Endothelial cell of umbilical vein (primary cell): Measurements from ENCODE around the gene WDR76. TPM values are rescaled to one million over a fixed set of nuclear protein-coding genes. Genes with fewer than 3 reads are reported as not detected.
A peak's percentile ranks its signal among the peaks of the same experiment; 100 is the strongest.

Experiments
- BruUV-seq: library from RNA; stranded (reverse); fragments of 400-500 nt; replicated peaks from 2 replicates; lab custom pipeline; 2021; lab: Mats Ljungman, UMichigan
- CTCF ChIA-PET: fragments of 300-600, 350-600 bp; sonication (Branson Sonifier 250); formaldehyde crosslinking; loops from one replicate; lab custom pipeline; 2021; ENCODE audit warnings: antibody characterized with exemption, inconsistent platforms; lab: Charles Lee
- POLR2A ChIA-PET: fragments of 300-600, 350-600 bp; sonication (Branson Sonifier 250); formaldehyde crosslinking; loops from one replicate; lab custom pipeline; 2021; ENCODE audit warnings: antibody characterized with exemption, inconsistent platforms; lab: Charles Lee
- DNase-seq: peaks from one replicate; pipeline ENCODE4 v3.0.0-alpha.2; 2011; ENCODE audit warnings: low read depth, low spot score
- FAIRE-seq: peaks from 2 replicates; lab custom pipeline; 2011; peaks lifted over from hg19 to GRCh38; lab: Jason Lieb, UNC
- H2AFZ ChIP-seq: 2 replicates; pipeline ENCODE4 v1.6.0; 2012; ENCODE audit warnings: low read depth, low read length, control low read depth, inconsistent platforms
- H3K27ac ChIP-seq: 2 replicates; pipeline ENCODE4 v1.5.1; 2011; ENCODE audit warnings: low read depth, mild to moderate bottlenecking, control low read depth, low read length, moderate library complexity; ENCODE audit not compliant: insufficient read depth
- H3K27me3 ChIP-seq, 2 experiments: 2 replicates each; pipeline versions ENCODE4 v1.6.0 to v1.6.1; 2011; ENCODE audit warnings: low read length in 2 of 2, mixed read lengths in 1 of 2; ENCODE audit not compliant: control insufficient read depth in 2 of 2, insufficient read depth in 2 of 2
- H3K36me3 ChIP-seq, 2 experiments: 2 replicates in 1 of 2; 3 replicates in 1 of 2; pipeline ENCODE4 v1.5.1; 2011; ENCODE audit warnings: low read length in 2 of 2, mild to moderate bottlenecking in 1 of 2, moderate library complexity in 1 of 2; ENCODE audit not compliant: control insufficient read depth in 2 of 2, insufficient read depth in 2 of 2; ENCODE audit errors: extremely low read depth in 1 of 2
- H3K4me1 ChIP-seq: 3 replicates; pipeline ENCODE4 v1.5.1; 2011; ENCODE audit warnings: mild to moderate bottlenecking, low read length; ENCODE audit not compliant: control insufficient read depth, insufficient read depth; ENCODE audit errors: extremely low read depth
- H3K4me2 ChIP-seq: 2 replicates; pipeline ENCODE4 v1.6.1; 2011; ENCODE audit warnings: low read length, control low read depth, mixed read lengths; ENCODE audit not compliant: insufficient read depth
- H3K4me3 ChIP-seq, 3 experiments: fragments of 200-600 bp in 1 of 3; sonication (generic), shearing (Covaris generic) in 1 of 3; replicated peaks in 1 of 3; 2 replicates each; pipeline ENCODE4 v1.5.1; 2011 to 2016; ENCODE audit warnings: control low read depth in 3 of 3, low read length in 3 of 3, mild to moderate bottlenecking in 2 of 3, inconsistent platforms in 1 of 3, low read depth in 1 of 3, moderate library complexity in 1 of 3; ENCODE audit not compliant: insufficient read depth in 1 of 3
- H3K79me2 ChIP-seq: 2 replicates; pipeline ENCODE4 v1.6.0; 2012; ENCODE audit warnings: low read length, inconsistent platforms; ENCODE audit not compliant: control insufficient read depth, insufficient read depth
- H3K9ac ChIP-seq: replicated peaks from 2 replicates; pipeline ENCODE3; 2011; ENCODE audit warnings: low read length, control low read depth; ENCODE audit not compliant: insufficient read depth; ENCODE audit errors: extremely low read depth
- H3K9me1 ChIP-seq: replicated peaks from 3 replicates; pipeline ENCODE4 v1.6.0; 2011; ENCODE audit warnings: mild to moderate bottlenecking, low read length; ENCODE audit not compliant: control insufficient read depth, insufficient read depth; ENCODE audit errors: extremely low read depth
- H3K9me3 ChIP-seq: replicated peaks from 2 replicates; pipeline ENCODE4 v1.5.1; 2012; ENCODE audit warnings: low read length, inconsistent platforms; ENCODE audit not compliant: control insufficient read depth, insufficient read depth
- H4K20me1 ChIP-seq: replicated peaks from 2 replicates; pipeline ENCODE3; 2011; ENCODE audit warnings: mild to moderate bottlenecking, low read length; ENCODE audit not compliant: control insufficient read depth, insufficient read depth; ENCODE audit errors: extremely low read depth
- CTCF ChIP-seq, 2 donors: IDR thresholded peaks; 1 replicate in 1 of 2; 2 replicates in 1 of 2; pipeline ENCODE4 v1.5.1; 2011; ENCODE audit warnings: low read length in 2 of 2, mild to moderate bottlenecking in 2 of 2, moderate library complexity in 2 of 2, control low read depth in 1 of 2, inconsistent platforms in 1 of 2, low read depth in 1 of 2; ENCODE audit not compliant: insufficient read depth in 1 of 2; ENCODE audit errors: extremely low read depth in 1 of 2
- EZH2 ChIP-seq: IDR thresholded peaks from 2 replicates; pipeline ENCODE4 v1.6.1; 2012; ENCODE audit warnings: borderline replicate concordance, low read depth, mild to moderate bottlenecking, moderate library complexity, low read length, inconsistent platforms; ENCODE audit not compliant: severe bottlenecking
- FOS ChIP-seq: IDR thresholded peaks from 2 replicates; pipeline ENCODE4 v1.6.1; 2011; ENCODE audit warnings: mild to moderate bottlenecking, low read length, moderate library complexity, borderline replicate concordance; ENCODE audit not compliant: insufficient read depth
- GATA2 ChIP-seq: IDR thresholded peaks from 2 replicates; pipeline ENCODE4 v1.7.0; 2011; ENCODE audit warnings: low read depth, mild to moderate bottlenecking, moderate library complexity, mixed read lengths, low read length; ENCODE audit not compliant: insufficient read length, insufficient read depth
- JUN ChIP-seq: IDR thresholded peaks from 2 replicates; pipeline ENCODE4 v1.6.1; 2011; ENCODE audit warnings: borderline replicate concordance, low read depth; ENCODE audit not compliant: insufficient read length, insufficient read depth
- MYC ChIP-seq: IDR thresholded peaks from one replicate; pipeline ENCODE4 v1.6.1; 2011; ENCODE audit warnings: mild to moderate bottlenecking, low read depth, low read length
- POLR2A ChIP-seq: IDR thresholded peaks from 2 replicates; pipeline ENCODE4 v1.6.1; 2012; ENCODE audit warnings: low read depth, mild to moderate bottlenecking, control low read depth, low read length
- POLR2AphosphoS5 ChIP-seq: IDR thresholded peaks from 2 replicates; pipeline ENCODE4 v1.6.1; 2012; ENCODE audit warnings: low read depth, mild to moderate bottlenecking, control low read depth, low read length, moderate library complexity; ENCODE audit not compliant: insufficient read depth
- dilution Hi-C: fragments of 300-500 bp; cut with MboI; formaldehyde crosslinking; loops from one replicate; pipeline ENCODE4 v1.15.0; 2019; ENCODE audit warnings: low sequenced_read_pairs; ENCODE audit not compliant: extremely low pct_ligation_motif_present
- intact Hi-C: fragments of 100-400 bp; cut with micrococcal nuclease; formaldehyde crosslinking; loops from one replicate; pipeline ENCODE4 v1.10.0; 2022
- polyA plus RNA-seq, 4 experiments: library from polyadenylated mRNA; depleted of rRNA in 3 of 4; stranded (reverse) in 3 of 4; unstranded in 1 of 4; fragments of >200 nt; gene quantifications; 2 replicates each; pipeline versions ENCODE4 v1.2.1 to v1.2.3, GENCODE V29; 2011 to 2012; ENCODE audit warnings: missing spikeins in 1 of 4
- total RNA-seq: library from RNA; stranded (reverse); gene quantifications from 2 replicates; pipeline ENCODE4 v1.2.3, GENCODE V29; 2021
- TF ChIP-seq, protein P1 (sequence below): IDR thresholded peaks from 2 replicates; pipeline ENCODE4 v1.6.1; 2011; ENCODE audit not compliant: insufficient read depth, insufficient read length

The WDR76 gene
- total and polyA plus RNA-seq, 2 donors (not counting 3 experiments of a cell fraction or from before 2014, with no cell fraction given) = 3.1 to 25.2 TPM

DNA sequence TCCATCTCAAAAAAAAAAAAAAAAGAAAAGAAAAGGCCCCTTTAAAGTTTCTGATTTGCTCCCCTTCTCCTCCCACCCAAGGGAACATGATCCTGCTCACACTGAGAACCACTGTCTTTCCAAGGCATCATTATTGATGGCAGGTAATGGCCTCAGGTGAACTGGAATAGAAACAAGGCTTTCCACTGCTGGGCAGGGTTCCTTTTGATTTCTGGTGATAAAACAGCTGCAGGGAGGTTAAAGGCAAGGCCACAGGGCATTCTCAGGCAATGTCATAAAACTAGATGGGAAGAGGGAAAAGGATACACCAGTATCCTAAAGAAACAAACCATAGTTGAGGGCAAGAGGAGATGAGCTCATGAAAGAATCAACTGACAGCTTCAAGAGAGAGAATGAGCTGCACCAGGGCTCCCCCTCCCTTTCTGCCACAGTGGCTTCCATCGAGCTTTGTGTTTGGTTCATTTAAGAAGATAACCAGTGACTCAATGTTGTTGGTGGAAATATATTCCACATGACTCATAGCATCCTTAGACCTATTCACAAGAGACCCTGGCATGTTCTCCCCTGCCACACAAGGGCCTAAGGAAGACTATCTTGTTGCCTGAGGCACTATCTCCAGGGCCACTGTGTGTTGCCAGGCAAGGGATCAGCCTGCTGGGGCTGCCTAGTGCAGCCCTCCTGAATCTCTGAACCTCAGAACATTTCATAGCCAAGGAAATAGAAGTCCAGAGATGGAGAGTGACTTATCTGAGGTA is 86.4 kb downstream of the WDR76 start:
- Histone ChIP-seq H3K36me3 (peaks cover 0 to 5% of the 10 kb centered on the region in 2 experiments), H3K9me3 (no peaks in the 10 kb centered on the region), H3K9me1 (no peaks in the 10 kb centered on the region), H3K4me3 (no peak overlapping the region), H2AFZ (peak overlapping the region; percentile 4), H3K27me3 (no peaks in the 10 kb centered on the region), H3K79me2 (no peaks in the 10 kb centered on the region), H3K4me2 (peak overlapping the region; percentile 57), H3K4me1 (peaks cover 38% of the 10 kb centered on the region), H3K9ac (peak overlapping the region; percentile 52), H4K20me1 (no peaks in the 10 kb centered on the region), H3K27ac (peak overlapping the region; percentile 89)
- CTCF ChIA-PET = interaction anchor here (0.5 to 2.1 kb wide), 11 partner anchors 9 to 588 kb away, joined by 3 to 20 read pairs (median 5); partner anchors contain the start of gene FRMD5
- FAIRE-seq (peak; percentile 96), DNase-seq (peak; percentile 98)
- intact Hi-C loops (loop anchor here (1.0 to 10.0 kb wide), 3 partner anchors 117 to 374 kb away; partner anchors contain the start of genes FRMD5 and GOLM2), dilution Hi-C loops (no loop called here)
- TSS peak; percentile 59 for BruUV-seq
- POLR2A ChIA-PET = interaction anchor here (0.5 to 0.9 kb wide), 3 partner anchors 137 to 294 kb away, joined by 3 to 10 read pairs (median 4); no protein-coding TSS in a partner anchor
- TF ChIP-seq POLR2AphosphoS5 = peak; percentile 76
- TF ChIP-seq, protein P1, sequence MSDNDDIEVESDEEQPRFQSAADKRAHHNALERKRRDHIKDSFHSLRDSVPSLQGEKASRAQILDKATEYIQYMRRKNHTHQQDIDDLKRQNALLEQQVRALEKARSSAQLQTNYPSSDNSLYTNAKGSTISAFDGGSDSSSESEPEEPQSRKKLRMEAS = no peak
- no peak for TF ChIP-seq CTCF (IDR thresholded peaks at IDR 0.05; ENCODE audit: extremely low read depth in 1 of 2, insufficient read depth in 1 of 2, low read depth in 1 of 2, low read length in 2 of 2)
- TF ChIP-seq FOS = peak; percentile 97
- TF ChIP-seq JUN = peak; percentile 98
- peak; percentile 87 for TF ChIP-seq GATA2
- no peak for TF ChIP-seq MYC
- peak; percentile 46 for TF ChIP-seq POLR2A
- no peak for TF ChIP-seq EZH2
